Panc1 (cell line): Measurements from ENCODE around the gene PRND. TPM values are rescaled to one million over a fixed set of nuclear protein-coding genes. Genes with fewer than 3 reads are reported as not detected.
A peak's percentile ranks its signal among the peaks of the same experiment; 100 is the strongest.

Source experiments
- ATAC-seq: fragments of 200-7000 bp; cut with Tn5 transposase; 2 replicates; pipeline ENCODE4 v1.9.1; 2020; ENCODE audit warnings: mild to moderate bottlenecking, moderate library complexity
- Bru-seq: library from RNA; stranded (reverse); fragments of 400-500 nt; gene quantifications from one replicate; lab custom pipeline; 2021; lab: Mats Ljungman, UMichigan
- BruChase-seq, 2 experiments: library from RNA; stranded (reverse); fragments of 400-500 nt; gene quantifications; one replicate each; lab custom pipeline; 2021; lab: Mats Ljungman, UMichigan
- BruUV-seq: library from RNA; stranded (reverse); fragments of 400-500 nt; replicated peaks from 2 replicates; lab custom pipeline; 2021; lab: Mats Ljungman, UMichigan
- CTCF ChIA-PET: fragments of 300-600 bp; sonication (Branson Sonifier 250); formaldehyde crosslinking; loops from one replicate; lab custom pipeline; 2022; ENCODE audit warnings: antibody characterized with exemption; lab: Charles Lee
- POLR2A ChIA-PET: fragments of 300-600 bp; sonication (Branson Sonifier 250); formaldehyde crosslinking; loops from one replicate; lab custom pipeline; 2022; ENCODE audit warnings: antibody characterized with exemption; lab: Charles Lee
- DNase-seq: peaks from one replicate; pipeline ENCODE4 v3.0.0-alpha.2; 2010; ENCODE audit warnings: low read depth, low spot score
- H3K27ac ChIP-seq: 2 replicates; pipeline ENCODE4 v1.5.1; 2011; ENCODE audit warnings: mild to moderate bottlenecking, low read length, inconsistent platforms
- H3K27me3 ChIP-seq: fragments of 200-500 bp; sonication (Bioruptor generic); 2 replicates; pipeline ENCODE4 v1.6.0; 2014; ENCODE audit warnings: low read length, inconsistent platforms; ENCODE audit not compliant: control insufficient read depth, insufficient read depth
- H3K36me3 ChIP-seq: fragments of 200-500 bp; sonication (Bioruptor generic); 2 replicates; pipeline ENCODE4 v1.5.1; 2014; ENCODE audit warnings: inconsistent platforms, mild to moderate bottlenecking, low read length, moderate library complexity; ENCODE audit not compliant: control insufficient read depth, insufficient read depth
- H3K4me1 ChIP-seq: 2 replicates; pipeline ENCODE4 v1.5.1; 2011; ENCODE audit warnings: inconsistent platforms, mild to moderate bottlenecking, low read length, moderate library complexity; ENCODE audit not compliant: control insufficient read depth, insufficient read depth
- H3K4me3 ChIP-seq, 2 experiments: 2 replicates each; pipeline ENCODE4 v1.5.1; 2011 to 2012; ENCODE audit warnings: low read depth in 2 of 2, low read length in 2 of 2, mild to moderate bottlenecking in 2 of 2, inconsistent platforms in 1 of 2, moderate library complexity in 1 of 2
- H3K9me3 ChIP-seq: fragments of 200-500 bp; sonication (Bioruptor generic); 2 replicates; pipeline ENCODE4 v1.5.1; 2014; ENCODE audit warnings: low read depth, mild to moderate bottlenecking, inconsistent platforms, low read length, moderate library complexity; ENCODE audit not compliant: control insufficient read depth, insufficient read depth
- CTCF ChIP-seq: fragments of 450-650 bp; IDR thresholded peaks from 2 replicates; pipeline ENCODE4 v1.5.1; 2017; ENCODE audit warnings: mild to moderate bottlenecking
- POLR2AphosphoS5 ChIP-seq: IDR thresholded peaks from 2 replicates; pipeline ENCODE4 v1.6.1; 2012; ENCODE audit warnings: mild to moderate bottlenecking, low read depth, low read length, moderate library complexity
- REST ChIP-seq, 2 experiments: IDR thresholded peaks; 2 replicates each; pipeline ENCODE4 v1.6.1; 2011 to 2012; ENCODE audit warnings: low read depth in 2 of 2, control low read depth in 1 of 2, low read length in 1 of 2, mild to moderate bottlenecking in 1 of 2, moderate library complexity in 1 of 2; ENCODE audit not compliant: insufficient read depth in 1 of 2
- SIN3A ChIP-seq: IDR thresholded peaks from 2 replicates; pipeline ENCODE4 v1.6.1; 2012; ENCODE audit warnings: low read depth, mild to moderate bottlenecking, low read length, moderate library complexity, borderline replicate concordance; ENCODE audit not compliant: insufficient read depth
- TCF7L2 ChIP-seq: IDR thresholded peaks from 2 replicates; pipeline ENCODE4 v1.6.1; 2011; ENCODE audit warnings: mild to moderate bottlenecking, low read depth, low read length, inconsistent platforms
- in situ Hi-C: cut with HindIII; loops from 2 replicates; pipeline ENCODE4 v1.10.0; 2016; ENCODE audit warnings: low sequenced_read_pairs, low pct_unique_long_range_greater_than_20kb
- intact Hi-C: fragments of 100-400 bp; cut with micrococcal nuclease; formaldehyde crosslinking; loops from one replicate; pipeline ENCODE4 v1.10.0; 2022; ENCODE audit not compliant: unreplicated experiment
- long read RNA-seq: library from polyadenylated mRNA; unstranded; transcript quantifications from one replicate; pipeline ENCODE4 v2.0.0, GENCODE V29; 2021; ENCODE audit not compliant: unreplicated experiment
- polyA plus RNA-seq: library from polyadenylated mRNA; unstranded; fragments of >200 nt; gene quantifications from one replicate; pipeline ENCODE4 v1.2.1, GENCODE V29; 2012; ENCODE audit warnings: missing spikeins; ENCODE audit not compliant: insufficient read length
- total RNA-seq: library from RNA; stranded (reverse); gene quantifications from one replicate; pipeline ENCODE4 v1.2.1, GENCODE V29; 2021; ENCODE audit not compliant: unreplicated experiment

The PRND gene
- total RNA-seq (not detected), Bru-seq, nascent RNA (not detected), BruChase-seq, experiment 1, labeled RNA remaining after a 2-hour chase (percentile 10 among the genes with signal in this experiment), BruChase-seq, experiment 2, labeled RNA remaining after a 6-hour chase (percentile 15 among the genes with signal in this experiment)
- polyA plus RNA-seq = not detected
- long read RNA-seq = 0 reads

GRCh38 chr20:4721719-4722118 lies at the start of gene PRND:
Gene PRND (plus strand): TSS chr20:4721909. CDS start chr20:4724552, 2,643 bp downstream.
- Histone ChIP-seq H3K27me3 (no peaks in the 10 kb centered on the region), H3K4me3 (no peak within 1 kb of the TSS), H3K27ac (no peak within 1 kb of the TSS), H3K9me3 (no peaks in the 10 kb centered on the region), H3K4me1 (no peaks in the 10 kb centered on the region; the same call in 1 of the 2 replicates), H3K36me3 (no peaks in the 10 kb centered on the region)
- TF ChIP-seq POLR2AphosphoS5 = no peak
- no TSS peak for BruUV-seq
- ChIA-PET CTCF (interaction anchor here (0.6 to 1.3 kb wide), 3 partner anchors 93 to 188 kb away, joined by 3 to 5 read pairs (median 4); no protein-coding TSS in a partner anchor), POLR2A (no interaction called here)
- ATAC-seq = no peak
- DNase-seq = no peak
- intact Hi-C loops (loop anchor here (2.0 kb wide), 1 partner anchor 107 kb away; no protein-coding TSS in a partner anchor), in situ Hi-C loops (no loop called here)

GRCh38 chr20:4672948-4673347 lies 48.8 kb upstream of the PRND start:
- ATAC-seq (no peak), DNase-seq (no peak)
- Histone ChIP-seq H3K4me1 (no peaks in the 10 kb centered on the region), H3K4me3 (no peak overlapping the region), H3K27ac (no peak overlapping the region), H3K9me3 (no peaks in the 10 kb centered on the region), H3K36me3 (no peaks in the 10 kb centered on the region), H3K27me3 (peaks cover 4% of the 10 kb centered on the region; the same call in 1 of the 2 replicates)
- intact Hi-C loops (no loop called here), in situ Hi-C loops (no loop called here)
- TF ChIP-seq SIN3A (no peak), TCF7L2 (no peak), CTCF (no peak), REST (IDR thresholded peaks at IDR 0.05; ENCODE audit: insufficient read depth in 1 of 2, low read depth in 2 of 2, low read length in 1 of 2) (no peak), POLR2AphosphoS5 (no peak)
- CTCF ChIA-PET = interaction anchor here (0.7 kb wide), 1 partner anchor 21 kb away, joined by 7 read pairs; no protein-coding TSS in a partner anchor
- BruUV-seq = no TSS peak
- POLR2A ChIA-PET = no interaction called here
